Neural cell (in vitro differentiated cells): ENCODE data around the gene FRMPD4. TPM values are rescaled to one million over a fixed set of nuclear protein-coding genes. Genes with fewer than 3 reads are reported as not detected.

Source experiments
- H2AFZ ChIP-seq: fragments of 200-600, 300-800 bp; sonication (generic), shearing (Covaris generic); 2 replicates; pipeline ENCODE4 v1.6.0; 2014; ENCODE audit warnings: low read depth, mild to moderate bottlenecking, antibody characterized with exemption, low read length, moderate library complexity
- H3F3A ChIP-seq: fragments of 200-600 bp; shearing (Covaris generic); 2 replicates; pipeline ENCODE4 v1.6.1; 2016; ENCODE audit warnings: mild to moderate bottlenecking, moderate library complexity, mixed read lengths, antibody characterized with exemption, low read length; ENCODE audit not compliant: insufficient read depth, poor library complexity, severe bottlenecking
- H3K27ac ChIP-seq: fragments of 200-600, 300-800 bp; sonication (generic), shearing (Covaris generic); 2 replicates; pipeline ENCODE4 v1.5.1; 2014; ENCODE audit warnings: mild to moderate bottlenecking, low read length, moderate library complexity
- H3K27me3 ChIP-seq: fragments of 300-800, 200-600 bp; sonication (generic), shearing (Covaris generic); 2 replicates; pipeline ENCODE4 v1.6.0; 2014; ENCODE audit warnings: mild to moderate bottlenecking, low read depth, low read length, moderate library complexity; ENCODE audit not compliant: insufficient read depth
- H3K36me3 ChIP-seq: fragments of 300-800, 200-600 bp; sonication (generic), shearing (Covaris generic); 2 replicates; pipeline ENCODE4 v1.5.1; 2014; ENCODE audit warnings: mild to moderate bottlenecking, antibody characterized with exemption, low read length, moderate library complexity; ENCODE audit not compliant: insufficient read depth
- H3K4me2 ChIP-seq: fragments of 300-800, 200-600 bp; sonication (generic), shearing (Covaris generic); 2 replicates; pipeline ENCODE4 v1.6.0; 2014; ENCODE audit warnings: mild to moderate bottlenecking, low read length
- H3K4me3 ChIP-seq: fragments of 300-800, 200-600 bp; sonication (generic), shearing (Covaris generic); 2 replicates; pipeline ENCODE4 v1.5.1; 2014; ENCODE audit warnings: mild to moderate bottlenecking, low read length, moderate library complexity
- H3K79me2 ChIP-seq: fragments of 200-600 bp; shearing (Covaris generic); replicated peaks from 2 replicates; pipeline ENCODE4 v1.6.0; 2014; ENCODE audit warnings: mild to moderate bottlenecking, low read length, moderate library complexity; ENCODE audit not compliant: insufficient read depth
- H3K9ac ChIP-seq: fragments of 300-800, 200-600 bp; sonication (generic), shearing (Covaris generic); 2 replicates; pipeline ENCODE4 v1.6.1; 2016; ENCODE audit warnings: mild to moderate bottlenecking, low read length, mixed read lengths
- H3K9me2 ChIP-seq: fragments of 200-600 bp; shearing (Covaris generic); 2 replicates; pipeline ENCODE4 v1.6.1; 2016; ENCODE audit warnings: mild to moderate bottlenecking, low read length, mixed read lengths; ENCODE audit not compliant: insufficient read depth
- H3K9me3 ChIP-seq: fragments of 200-600, 300-800 bp; sonication (generic), shearing (Covaris generic); 2 replicates; pipeline ENCODE4 v1.6.1; 2016; ENCODE audit warnings: mild to moderate bottlenecking, mixed run types, low read length, moderate library complexity, mixed read lengths
- H4K20me1 ChIP-seq: fragments of 200-600 bp; shearing (Covaris generic); 2 replicates; pipeline ENCODE4 v1.6.1; 2016; ENCODE audit warnings: mild to moderate bottlenecking, mixed run types; ENCODE audit not compliant: insufficient read depth
- EP300 ChIP-seq: fragments of 450-650 bp; conservative IDR thresholded peaks from 2 replicates; pipeline ENCODE4 v1.6.1; 2014; ENCODE audit warnings: antibody characterized with exemption, mild to moderate bottlenecking, moderate library complexity; ENCODE audit not compliant: poor library complexity, severe bottlenecking
- EZH2 ChIP-seq: fragments of 200-600, 300-800 bp; shearing (Covaris generic), sonication (generic); IDR thresholded peaks from 2 replicates; pipeline ENCODE4 v1.6.1; 2014; ENCODE audit warnings: antibody characterized with exemption, low read length, borderline replicate concordance, mild to moderate bottlenecking; ENCODE audit not compliant: insufficient read depth, poor library complexity, severe bottlenecking
- MXI1 ChIP-seq: fragments of 450-650 bp; conservative IDR thresholded peaks from 2 replicates; pipeline ENCODE4 v1.6.1; 2014; ENCODE audit warnings: antibody characterized with exemption, mild to moderate bottlenecking; ENCODE audit not compliant: poor library complexity, severe bottlenecking
- POLR2AphosphoS5 ChIP-seq: IDR thresholded peaks from 2 replicates; pipeline ENCODE4 v1.6.1; 2012
- RAD21 ChIP-seq: fragments of 450-650 bp; conservative IDR thresholded peaks from 2 replicates; pipeline ENCODE4 v1.6.1; 2014; ENCODE audit warnings: antibody characterized with exemption, mild to moderate bottlenecking, moderate library complexity
- SMC3 ChIP-seq: fragments of 450-650 bp; conservative IDR thresholded peaks from 2 replicates; pipeline ENCODE4 v1.6.1; 2014; ENCODE audit warnings: antibody characterized with exemption, mild to moderate bottlenecking, moderate library complexity; ENCODE audit not compliant: poor library complexity
- TAF1 ChIP-seq: IDR thresholded peaks from 2 replicates; pipeline ENCODE4 v1.6.1; 2012; ENCODE audit warnings: low read depth
- polyA plus RNA-seq: library from polyadenylated mRNA; depleted of rRNA; stranded (reverse); fragments of >200 nt; gene quantifications from 2 replicates; pipeline ENCODE4 v1.2.3, GENCODE V29; 2014
- TF ChIP-seq, protein P1 (sequence below): IDR thresholded peaks from 2 replicates; pipeline ENCODE4 v1.6.1; 2012; ENCODE audit warnings: borderline replicate concordance
- TF ChIP-seq, protein P2 (sequence below): fragments of 450-650 bp; IDR thresholded peaks from 2 replicates; pipeline ENCODE4 v1.5.1; 2014; ENCODE audit warnings: antibody characterized with exemption, mild to moderate bottlenecking, moderate library complexity; ENCODE audit not compliant: poor library complexity, severe bottlenecking

FRMPD4 gene
- polyA plus RNA-seq, 1 donor from 2014 or later: 1.2 TPM

DNA sequence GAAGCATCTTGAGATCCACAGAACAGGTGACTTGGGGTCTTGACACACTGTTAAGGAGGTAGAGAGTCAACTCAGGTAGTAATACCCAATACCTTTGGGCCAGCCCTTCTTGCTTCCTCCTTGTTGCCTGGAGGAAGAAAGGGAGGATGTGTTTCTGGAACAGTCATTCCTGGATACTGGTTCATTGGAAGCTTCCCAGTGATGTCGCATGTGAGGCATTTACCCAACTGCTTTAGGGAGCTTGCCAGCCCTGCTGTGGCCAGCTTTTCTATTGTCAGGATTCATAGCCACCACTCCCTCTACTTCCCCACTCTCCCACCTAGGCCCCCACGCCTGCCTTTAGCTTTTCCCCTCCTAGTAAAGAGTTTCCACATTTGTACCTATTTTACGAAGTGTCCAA lies 342.7 kb downstream of the FRMPD4 start:
- Histone ChIP-seq H3K4me2 (no peak overlapping the region), H3K36me3 (no peaks in the 10 kb centered on the region), H3K9me2 (no peaks in the 10 kb centered on the region), H2AFZ (no peak overlapping the region), H3K9me3 (no peaks in the 10 kb centered on the region), H3K79me2 (no peaks in the 10 kb centered on the region), H3K4me3 (no peak overlapping the region), H3K27me3 (no peaks in the 10 kb centered on the region), H4K20me1 (no peaks in the 10 kb centered on the region), H3K27ac (no peak overlapping the region), H3K9ac (no peak overlapping the region), H3F3A (no peaks in the 10 kb centered on the region)
- TF ChIP-seq SMC3: no peak
- TF ChIP-seq POLR2AphosphoS5: no peak
- TF ChIP-seq, protein P1, sequence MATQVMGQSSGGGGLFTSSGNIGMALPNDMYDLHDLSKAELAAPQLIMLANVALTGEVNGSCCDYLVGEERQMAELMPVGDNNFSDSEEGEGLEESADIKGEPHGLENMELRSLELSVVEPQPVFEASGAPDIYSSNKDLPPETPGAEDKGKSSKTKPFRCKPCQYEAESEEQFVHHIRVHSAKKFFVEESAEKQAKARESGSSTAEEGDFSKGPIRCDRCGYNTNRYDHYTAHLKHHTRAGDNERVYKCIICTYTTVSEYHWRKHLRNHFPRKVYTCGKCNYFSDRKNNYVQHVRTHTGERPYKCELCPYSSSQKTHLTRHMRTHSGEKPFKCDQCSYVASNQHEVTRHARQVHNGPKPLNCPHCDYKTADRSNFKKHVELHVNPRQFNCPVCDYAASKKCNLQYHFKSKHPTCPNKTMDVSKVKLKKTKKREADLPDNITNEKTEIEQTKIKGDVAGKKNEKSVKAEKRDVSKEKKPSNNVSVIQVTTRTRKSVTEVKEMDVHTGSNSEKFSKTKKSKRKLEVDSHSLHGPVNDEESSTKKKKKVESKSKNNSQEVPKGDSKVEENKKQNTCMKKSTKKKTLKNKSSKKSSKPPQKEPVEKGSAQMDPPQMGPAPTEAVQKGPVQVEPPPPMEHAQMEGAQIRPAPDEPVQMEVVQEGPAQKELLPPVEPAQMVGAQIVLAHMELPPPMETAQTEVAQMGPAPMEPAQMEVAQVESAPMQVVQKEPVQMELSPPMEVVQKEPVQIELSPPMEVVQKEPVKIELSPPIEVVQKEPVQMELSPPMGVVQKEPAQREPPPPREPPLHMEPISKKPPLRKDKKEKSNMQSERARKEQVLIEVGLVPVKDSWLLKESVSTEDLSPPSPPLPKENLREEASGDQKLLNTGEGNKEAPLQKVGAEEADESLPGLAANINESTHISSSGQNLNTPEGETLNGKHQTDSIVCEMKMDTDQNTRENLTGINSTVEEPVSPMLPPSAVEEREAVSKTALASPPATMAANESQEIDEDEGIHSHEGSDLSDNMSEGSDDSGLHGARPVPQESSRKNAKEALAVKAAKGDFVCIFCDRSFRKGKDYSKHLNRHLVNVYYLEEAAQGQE: no peak
- no peak for TF ChIP-seq EZH2
- TF ChIP-seq TAF1: no peak

DNA sequence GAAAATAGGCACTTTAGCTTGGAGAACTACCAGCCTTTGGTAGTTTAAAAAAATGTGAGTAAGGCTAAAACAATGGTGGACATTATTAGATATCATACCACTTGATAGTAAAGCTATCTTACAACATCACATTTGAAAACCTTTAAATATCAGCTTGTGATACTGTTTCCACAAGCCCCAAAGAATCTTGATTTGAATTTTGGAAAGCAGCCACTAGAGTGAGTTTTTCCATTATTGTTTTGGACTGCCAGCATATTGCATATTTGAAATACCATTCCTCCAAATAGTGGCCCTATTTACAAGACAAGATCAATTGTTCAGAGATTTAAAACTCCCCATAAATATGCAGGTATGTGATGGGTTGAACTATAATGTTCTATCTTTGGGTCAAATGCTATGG lies 349.9 kb downstream of the FRMPD4 start:
- Histone ChIP-seq H3K4me2 (no peak overlapping the region), H3K27ac (no peak overlapping the region), H4K20me1 (no peaks in the 10 kb centered on the region), H2AFZ (no peak overlapping the region), H3K79me2 (no peaks in the 10 kb centered on the region), H3K4me3 (no peak overlapping the region), H3K27me3 (no peaks in the 10 kb centered on the region), H3F3A (no peaks in the 10 kb centered on the region), H3K36me3 (no peaks in the 10 kb centered on the region), H3K9me2 (no peaks in the 10 kb centered on the region), H3K9me3 (no peaks in the 10 kb centered on the region), H3K9ac (no peak overlapping the region)
- TF ChIP-seq POLR2AphosphoS5 (no peak), SMC3 (no peak), TAF1 (no peak), RAD21 (no peak)

DNA sequence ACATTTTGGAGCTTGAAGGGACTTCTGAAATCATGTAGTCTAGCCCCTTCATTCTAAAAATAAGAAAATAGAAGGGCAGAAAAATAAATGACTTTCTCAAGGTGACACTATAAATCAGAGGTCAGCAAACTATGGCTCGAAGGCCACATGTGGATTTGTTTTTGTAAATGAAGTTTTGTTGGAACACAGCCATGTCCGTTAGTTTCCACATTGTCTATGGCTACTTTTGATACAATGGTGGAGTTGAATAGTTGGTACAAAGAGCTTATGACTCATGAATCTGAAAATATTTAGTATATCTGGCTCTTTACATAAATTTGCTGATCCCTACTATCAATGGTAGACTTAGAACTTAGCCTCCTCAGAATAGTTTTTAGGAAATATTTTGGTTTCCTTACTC lies 350.5 kb downstream of the FRMPD4 start:
- H3K9me3 ChIP-seq: no peaks in the 10 kb centered on the region
- H3K36me3 ChIP-seq: no peaks in the 10 kb centered on the region
- no peaks in the 10 kb centered on the region for H3K79me2 ChIP-seq
- H3K27ac ChIP-seq: no peak overlapping the region
- H3K9ac ChIP-seq: no peak overlapping the region
- H3F3A ChIP-seq: no peaks in the 10 kb centered on the region
- H3K4me2 ChIP-seq: no peak overlapping the region
- H3K27me3 ChIP-seq: no peaks in the 10 kb centered on the region
- TF ChIP-seq RAD21: no peak
- TF ChIP-seq, protein P1: no peak
- TF ChIP-seq EP300: no peak
- TF ChIP-seq TAF1: no peak
- no peak for TF ChIP-seq SMC3
- TF ChIP-seq, protein P2, sequence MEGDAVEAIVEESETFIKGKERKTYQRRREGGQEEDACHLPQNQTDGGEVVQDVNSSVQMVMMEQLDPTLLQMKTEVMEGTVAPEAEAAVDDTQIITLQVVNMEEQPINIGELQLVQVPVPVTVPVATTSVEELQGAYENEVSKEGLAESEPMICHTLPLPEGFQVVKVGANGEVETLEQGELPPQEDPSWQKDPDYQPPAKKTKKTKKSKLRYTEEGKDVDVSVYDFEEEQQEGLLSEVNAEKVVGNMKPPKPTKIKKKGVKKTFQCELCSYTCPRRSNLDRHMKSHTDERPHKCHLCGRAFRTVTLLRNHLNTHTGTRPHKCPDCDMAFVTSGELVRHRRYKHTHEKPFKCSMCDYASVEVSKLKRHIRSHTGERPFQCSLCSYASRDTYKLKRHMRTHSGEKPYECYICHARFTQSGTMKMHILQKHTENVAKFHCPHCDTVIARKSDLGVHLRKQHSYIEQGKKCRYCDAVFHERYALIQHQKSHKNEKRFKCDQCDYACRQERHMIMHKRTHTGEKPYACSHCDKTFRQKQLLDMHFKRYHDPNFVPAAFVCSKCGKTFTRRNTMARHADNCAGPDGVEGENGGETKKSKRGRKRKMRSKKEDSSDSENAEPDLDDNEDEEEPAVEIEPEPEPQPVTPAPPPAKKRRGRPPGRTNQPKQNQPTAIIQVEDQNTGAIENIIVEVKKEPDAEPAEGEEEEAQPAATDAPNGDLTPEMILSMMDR: no peak
- no peak for TF ChIP-seq POLR2AphosphoS5
- TF ChIP-seq MXI1: no peak
- TF ChIP-seq EZH2: no peak
- H2AFZ ChIP-seq: no peak overlapping the region
- no peaks in the 10 kb centered on the region for H4K20me1 ChIP-seq
- no peak overlapping the region for H3K4me3 ChIP-seq
- no peaks in the 10 kb centered on the region for H3K9me2 ChIP-seq
